Measurements from ENCODE around the gene ZBTB44. TPM values are rescaled to one million over a fixed set of nuclear protein-coding genes. Genes with fewer than 3 reads are reported as not detected.
"Not testable (repeated sequence)": the region's sequence is repeated elsewhere in the genome, so short reads cannot be mapped to it uniquely, and the experiment has no call there.

ZBTB44 gene
- total and polyA plus RNA-seq, 7 experiments from 2014 or later = 5.9 to 83.4 (median 48.2) TPM

GRCh38 chr11:130262424-130262823 is 52.3 kb downstream of the ZBTB44 start:
- Histone ChIP-seq H3K36me3 (ENCODE audit: control insufficient read depth in 2 of 3, insufficient read depth in 3 of 3, low read length in 3 of 3) (peaks cover 0 to 35% (median 4%) of the 10 kb centered on the region in 3 experiments), H3K4me3 (ENCODE audit: low read length) (no peak overlapping the region), H3K27me3 (ENCODE audit: control insufficient read depth in 2 of 2, insufficient read depth in 2 of 2, low read length in 2 of 2) (no peaks in the 10 kb centered on the region), H3K9me3 (ENCODE audit: control insufficient read depth in 2 of 3, low read length in 3 of 3) (no peaks in the 10 kb centered on the region), H3K27ac (ENCODE audit: low read depth, low read length) (no peak overlapping the region), H3K4me1 (ENCODE audit: control insufficient read depth in 2 of 2, insufficient read depth in 2 of 2, low read length in 2 of 2) (no peaks in the 10 kb centered on the region)
- Mint-ChIP-seq H3K4me3 (no peak overlapping the region), H3K4me1 (peaks cover 7 to 59% (median 40%) of the 10 kb centered on the region in 7 donors), H3K27me3 (no peaks in the 10 kb centered on the region), H3K36me3 (peaks cover 21 to 83% (median 70%) of the 10 kb centered on the region in 5 donors), H3K27ac (peak overlapping the region in 2 of 9 donors; percentile 59 to 78), H3K9me3 (peaks cover 3 to 27% (median 13%) of the 10 kb centered on the region in 11 donors)
- CTCF ChIA-PET = no interaction called here
- DNase-seq (no peak), ATAC-seq (no peak)
- POLR2A ChIA-PET = no interaction called here
- intact Hi-C loops (cut with micrococcal nuclease) = no loop called here

- CTCF ChIA-PET = no interaction called here
- Mint-ChIP-seq H3K27ac (no peak overlapping the region), H3K36me3 (peaks cover 21 to 90% (median 78%) of the 10 kb centered on the region in 5 donors), H3K27me3 (no peaks in the 10 kb centered on the region), H3K4me3 (no peak overlapping the region), H3K4me1 (peaks cover 10 to 67% (median 48%) of the 10 kb centered on the region in 7 donors), H3K9me3 (peaks cover 3 to 35% (median 13%) of the 10 kb centered on the region in 11 donors)
- H3K4me3 ChIP-seq (ENCODE audit: low read length) = no peak overlapping the region
- intact Hi-C loops (cut with micrococcal nuclease) = no loop called here
- no peaks in the 10 kb centered on the region for H3K27me3 ChIP-seq (ENCODE audit: control insufficient read depth in 2 of 2, insufficient read depth in 2 of 2, low read length in 2 of 2)
- POLR2A ChIA-PET = no interaction called here
- no peaks in the 10 kb centered on the region for H3K4me1 ChIP-seq (ENCODE audit: control insufficient read depth in 2 of 2, insufficient read depth in 2 of 2, low read length in 2 of 2)
- H3K27ac ChIP-seq (ENCODE audit: low read depth, low read length) = no peak overlapping the region
- DNase-seq (no peak), ATAC-seq (no peak)
- peaks cover 0 to 34% (median 4%) of the 10 kb centered on the region in 3 experiments for H3K36me3 ChIP-seq (ENCODE audit: control insufficient read depth in 2 of 3, insufficient read depth in 3 of 3, low read length in 3 of 3)
- no peaks in the 10 kb centered on the region for H3K9me3 ChIP-seq (ENCODE audit: control insufficient read depth in 2 of 3, low read length in 3 of 3)
Measured at GRCh38 chr11:130261571-130261970, 53.1 kb downstream of the ZBTB44 start.

- Mint-ChIP-seq H3K4me3 (no peak overlapping the region), H3K4me1 (peaks cover 14 to 66% (median 48%) of the 10 kb centered on the region in 7 donors), H3K9me3 (peaks cover 3 to 42% (median 16%) of the 10 kb centered on the region in 11 donors), H3K27me3 (no peaks in the 10 kb centered on the region), H3K27ac (no peak overlapping the region), H3K36me3 (peaks cover 21 to 91% (median 78%) of the 10 kb centered on the region in 5 donors)
- ChIA-PET POLR2A (no interaction called here), CTCF (no interaction called here)
- Histone ChIP-seq H3K4me1 (ENCODE audit: control insufficient read depth in 2 of 2, insufficient read depth in 2 of 2, low read length in 2 of 2) (no peaks in the 10 kb centered on the region), H3K9me3 (ENCODE audit: control insufficient read depth in 2 of 3, low read length in 3 of 3) (no peaks in the 10 kb centered on the region), H3K27ac (ENCODE audit: low read depth, low read length) (no peak overlapping the region), H3K36me3 (ENCODE audit: control insufficient read depth in 2 of 3, insufficient read depth in 3 of 3, low read length in 3 of 3) (peaks cover 0 to 26% (median 4%) of the 10 kb centered on the region in 3 experiments), H3K27me3 (ENCODE audit: control insufficient read depth in 2 of 2, insufficient read depth in 2 of 2, low read length in 2 of 2) (no peaks in the 10 kb centered on the region), H3K4me3 (ENCODE audit: low read length) (no peak overlapping the region)
- DNase-seq (no peak), ATAC-seq (no peak)
- intact Hi-C loops (cut with micrococcal nuclease) = no loop called here
Measured at GRCh38 chr11:130260742-130261141, 54.0 kb downstream of the ZBTB44 start.

- ChIA-PET CTCF (no interaction called here), POLR2A (no interaction called here)
- ATAC-seq (no peak), DNase-seq (no peak)
- Histone ChIP-seq H3K36me3 (ENCODE audit: control insufficient read depth in 2 of 3, insufficient read depth in 3 of 3, low read length in 3 of 3) (peaks cover 0 to 23% (median 4%) of the 10 kb centered on the region in 3 experiments), H3K4me3 (ENCODE audit: low read length) (no peak overlapping the region), H3K4me1 (ENCODE audit: control insufficient read depth in 2 of 2, insufficient read depth in 2 of 2, low read length in 2 of 2) (no peaks in the 10 kb centered on the region), H3K27me3 (ENCODE audit: control insufficient read depth in 2 of 2, insufficient read depth in 2 of 2, low read length in 2 of 2) (no peaks in the 10 kb centered on the region), H3K27ac (ENCODE audit: low read depth, low read length) (no peak overlapping the region), H3K9me3 (ENCODE audit: control insufficient read depth in 2 of 3, low read length in 3 of 3) (no peaks in the 10 kb centered on the region)
- peaks cover 3 to 48% (median 20%) of the 10 kb centered on the region in 11 donors for H3K9me3 Mint-ChIP-seq
- no peak overlapping the region for H3K4me3 Mint-ChIP-seq
- peaks cover 27 to 91% (median 81%) of the 10 kb centered on the region in 5 donors for H3K36me3 Mint-ChIP-seq
- H3K27me3 Mint-ChIP-seq = no peaks in the 10 kb centered on the region
- no peak overlapping the region for H3K27ac Mint-ChIP-seq
- intact Hi-C loops (cut with micrococcal nuclease) = no loop called here
- H3K4me1 Mint-ChIP-seq = peaks cover 15 to 65% (median 47%) of the 10 kb centered on the region in 7 donors
Measured at GRCh38 chr11:130260080-130260627, 54.6 kb downstream of the ZBTB44 start.

GRCh38 chr11:130251763-130252162 is 63.0 kb downstream of the ZBTB44 start:
- Mint-ChIP-seq H3K4me1 (peaks cover 24 to 73% (median 56%) of the 10 kb centered on the region in 7 donors), H3K36me3 (peaks cover 24 to 57% (median 50%) of the 10 kb centered on the region in 5 donors), H3K9me3 (peaks cover 4 to 45% (median 21%) of the 10 kb centered on the region in 11 donors), H3K4me3 (peak overlapping the region in 1 of 10 donors; percentile 10)
- POLR2A ChIA-PET; H3K27ac Mint-ChIP-seq; CTCF ChIA-PET; H3K4me1 ChIP-seq (ENCODE audit: control insufficient read depth in 2 of 2, insufficient read depth in 2 of 2, low read length in 2 of 2); DNase-seq; ATAC-seq; H3K27ac ChIP-seq (ENCODE audit: low read depth, low read length); H3K27me3 Mint-ChIP-seq; H3K27me3 ChIP-seq (ENCODE audit: control insufficient read depth in 2 of 2, insufficient read depth in 2 of 2, low read length in 2 of 2); H3K9me3 ChIP-seq (ENCODE audit: control insufficient read depth in 2 of 3, low read length in 3 of 3); H3K4me3 ChIP-seq (ENCODE audit: low read length); intact Hi-C loops (cut with micrococcal nuclease); H3K36me3 ChIP-seq (ENCODE audit: control insufficient read depth in 2 of 3, insufficient read depth in 3 of 3, low read length in 3 of 3): not testable (repeated sequence)

- POLR2A ChIA-PET; H3K36me3 ChIP-seq (ENCODE audit: control insufficient read depth in 2 of 3, insufficient read depth in 3 of 3, low read length in 3 of 3); H3K4me1 ChIP-seq (ENCODE audit: control insufficient read depth in 2 of 2, insufficient read depth in 2 of 2, low read length in 2 of 2); H3K27me3 ChIP-seq (ENCODE audit: control insufficient read depth in 2 of 2, insufficient read depth in 2 of 2, low read length in 2 of 2); H3K27me3 Mint-ChIP-seq; H3K9me3 ChIP-seq (ENCODE audit: control insufficient read depth in 2 of 3, low read length in 3 of 3); H3K4me3 Mint-ChIP-seq; ATAC-seq; DNase-seq; H3K27ac Mint-ChIP-seq; H3K4me3 ChIP-seq (ENCODE audit: low read length); intact Hi-C loops (cut with micrococcal nuclease); H3K27ac ChIP-seq (ENCODE audit: low read depth, low read length): not testable (repeated sequence)
- Mint-ChIP-seq H3K4me1 (peaks cover 21 to 76% (median 58%) of the 10 kb centered on the region in 7 donors), H3K36me3 (peaks cover 13 to 45% (median 35%) of the 10 kb centered on the region in 5 donors), H3K9me3 (peaks cover 0 to 28% (median 17%) of the 10 kb centered on the region in 11 donors)
- CTCF ChIA-PET = interaction anchor here (0.5 kb wide), 1 partner anchor 496 kb away, joined by 3 read pairs; no protein-coding TSS in a partner anchor
Measured at GRCh38 chr11:130249929-130250328, 64.8 kb downstream of the ZBTB44 start.

GRCh38 chr11:130249371-130249770 is 65.3 kb downstream of the ZBTB44 start:
- no peaks in the 10 kb centered on the region for H3K27me3 Mint-ChIP-seq
- no peak for ATAC-seq
- Histone ChIP-seq H3K36me3 (ENCODE audit: control insufficient read depth in 2 of 3, insufficient read depth in 3 of 3, low read length in 3 of 3) (peaks cover 0 to 7% (median 0%) of the 10 kb centered on the region in 3 experiments), H3K9me3 (ENCODE audit: control insufficient read depth in 2 of 3, low read length in 3 of 3) (no peaks in the 10 kb centered on the region), H3K27me3 (ENCODE audit: control insufficient read depth in 2 of 2, insufficient read depth in 2 of 2, low read length in 2 of 2) (no peaks in the 10 kb centered on the region), H3K4me3 (ENCODE audit: low read length) (no peak overlapping the region), H3K27ac (ENCODE audit: low read depth, low read length) (no peak overlapping the region), H3K4me1 (ENCODE audit: control insufficient read depth in 2 of 2, insufficient read depth in 2 of 2, low read length in 2 of 2) (peaks cover 0 to 4% of the 10 kb centered on the region in 2 donors)
- peaks cover 13 to 43% (median 35%) of the 10 kb centered on the region in 5 donors for H3K36me3 Mint-ChIP-seq
- H3K27ac Mint-ChIP-seq = no peak overlapping the region
- H3K9me3 Mint-ChIP-seq = peaks cover 0 to 28% (median 17%) of the 10 kb centered on the region in 11 donors
- CTCF ChIA-PET = interaction anchor here (0.5 kb wide), 1 partner anchor 495 kb away, joined by 3 read pairs; no protein-coding TSS in a partner anchor
- peaks cover 21 to 82% (median 60%) of the 10 kb centered on the region in 7 donors for H3K4me1 Mint-ChIP-seq
- POLR2A ChIA-PET = interaction anchor here (0.8 kb wide), 1 partner anchor 37 kb away, joined by 3 read pairs; no protein-coding TSS in a partner anchor
- H3K4me3 Mint-ChIP-seq = no peak overlapping the region
- no peak for DNase-seq
- intact Hi-C loops (cut with micrococcal nuclease) = no loop called here
